Renal pelvis (tissue), 12 donors: ENCODE results near the gene PREB. TPM values are rescaled to one million over a fixed set of nuclear protein-coding genes. Genes with fewer than 3 reads are reported as not detected.
"Not testable (repeated sequence)": the region's sequence is repeated elsewhere in the genome, so short reads cannot be mapped to it uniquely, and the experiment has no call there.

Experiments
- DNase-seq: peaks from one replicate; pipeline ENCODE4 v3.0.0-alpha.2; 2013
- long read RNA-seq, 16 experiments: transcript quantifications; one replicate each; lab custom pipeline, GENCODE V29; 2026
- polyA plus RNA-seq, 3 donors: library from polyadenylated mRNA; unstranded; fragments of 120-200 nt; gene quantifications; one replicate each; pipeline ENCODE4 v1.2.1, GENCODE V29; 2013; ENCODE audit not compliant: insufficient read length in 3 of 3

The PREB gene
- 10 to 100 TPM; 49.2 to 59.0 (median 51.6) TPM for polyA plus RNA-seq
- long read RNA-seq, donor 1, transcript PREB-201 (9 exons, 2,166 nt) = major isoform, 11 of 12 reads
- long read RNA-seq, donor 1, partial matches to known transcripts = 0 of 12 reads
- long read RNA-seq, donor 1, other reads (novel, unspliced or antisense) = 0 of 12 reads
- long read RNA-seq, donor 2, transcript PREB-201 (9 exons, 2,166 nt) = major isoform, 30 of 37 reads
- long read RNA-seq, donor 2, partial matches to known transcripts = 5 of 37 reads
- long read RNA-seq, donor 2, other reads (novel, unspliced or antisense) = 0 of 37 reads
- long read RNA-seq, donor 3, transcript PREB-201 (9 exons, 2,166 nt) = major isoform, 8 of 9 reads
- long read RNA-seq, donor 3, partial matches to known transcripts = 0 of 9 reads
- long read RNA-seq, donor 3, other reads (novel, unspliced or antisense) = 0 of 9 reads
- long read RNA-seq, donor 4, transcript PREB-201 (9 exons, 2,166 nt) = major isoform, 13 of 20 reads
- long read RNA-seq, donor 4, partial matches to known transcripts = 7 of 20 reads
- long read RNA-seq, donor 4, other reads (novel, unspliced or antisense) = 0 of 20 reads
- long read RNA-seq, donor 5, transcript PREB-201 (9 exons, 2,166 nt) = major isoform, 7 of 7 reads
- long read RNA-seq, donor 5, partial matches to known transcripts = 0 of 7 reads
- long read RNA-seq, donor 5, other reads (novel, unspliced or antisense) = 0 of 7 reads
- long read RNA-seq, donor 6, transcript PREB-201 (9 exons, 2,166 nt) = major isoform, 10 of 10 reads
- long read RNA-seq, donor 6, partial matches to known transcripts = 0 of 10 reads
- long read RNA-seq, donor 6, other reads (novel, unspliced or antisense) = 0 of 10 reads
- long read RNA-seq, donor 7, transcript PREB-201 (9 exons, 2,166 nt) = major isoform, 12 of 33 reads
- long read RNA-seq, donor 7, partial matches to known transcripts = 20 of 33 reads
- long read RNA-seq, donor 7, other reads (novel, unspliced or antisense) = 0 of 33 reads
- long read RNA-seq, donor 8, partial matches to known transcripts = 0 of 3 reads
- long read RNA-seq, donor 8, other reads (novel, unspliced or antisense) = 0 of 3 reads
- long read RNA-seq, donor 9, transcript PREB-201 (9 exons, 2,166 nt) = major isoform, 16 of 16 reads
- long read RNA-seq, donor 9, partial matches to known transcripts = 0 of 16 reads
- long read RNA-seq, donor 9, other reads (novel, unspliced or antisense) = 0 of 16 reads
- long read RNA-seq, donor 10, transcript PREB-201 (9 exons, 2,166 nt) = major isoform, 8 of 19 reads
- long read RNA-seq, donor 10, partial matches to known transcripts = 10 of 19 reads
- long read RNA-seq, donor 10, other reads (novel, unspliced or antisense) = 0 of 19 reads
- long read RNA-seq, donor 11, partial matches to known transcripts = 5 of 9 reads
- long read RNA-seq, donor 11, other reads (novel, unspliced or antisense) = 0 of 9 reads
- long read RNA-seq, donor 12, transcript PREB-201 (9 exons, 2,166 nt) = major isoform, 23 of 32 reads
- long read RNA-seq, donor 12, partial matches to known transcripts = 7 of 32 reads
- long read RNA-seq, donor 12, other reads (novel, unspliced or antisense) = 0 of 32 reads
- long read RNA-seq, donor 13, transcript PREB-201 (9 exons, 2,166 nt) = major isoform, 6 of 7 reads
- long read RNA-seq, donor 13, partial matches to known transcripts = 0 of 7 reads
- long read RNA-seq, donor 13, other reads (novel, unspliced or antisense) = 0 of 7 reads
- long read RNA-seq, donor 14 = 0 reads
- long read RNA-seq, donor 15, transcript PREB-201 (9 exons, 2,166 nt) = major isoform, 22 of 30 reads
- long read RNA-seq, donor 15, partial matches to known transcripts = 7 of 30 reads
- long read RNA-seq, donor 15, other reads (novel, unspliced or antisense) = 0 of 30 reads
- long read RNA-seq, donor 16, transcript PREB-201 (9 exons, 2,166 nt) = major isoform, 14 of 15 reads
- long read RNA-seq, donor 16, partial matches to known transcripts = 0 of 15 reads
- long read RNA-seq, donor 16, other reads (novel, unspliced or antisense) = 0 of 15 reads

- peak; percentile 95 for DNase-seq
Measured at GRCh38 chr2:27133905-27134780, at the start of gene PREB. Gene PREB, minus strand, starts transcription at chr2:27134636. Its CDS starts 215 bp downstream, at chr2:27134421.

GRCh38 chr2:27184115-27184514 is 49.7 kb upstream of the PREB start:
- no peak for DNase-seq

GRCh38 chr2:27182346-27182745 is 47.9 kb upstream of the PREB start:
- DNase-seq = no peak

GRCh38 chr2:27179344-27180000 is 45.0 kb upstream of the PREB start:
- no peak for DNase-seq

GRCh38 chr2:27178469-27178868 is 44.0 kb upstream of the PREB start:
- DNase-seq = no peak

GRCh38 chr2:27177441-27178351 is 43.3 kb upstream of the PREB start:
- no peak for DNase-seq

GRCh38 chr2:27175781-27176180 is 41.3 kb upstream of the PREB start:
- not testable (repeated sequence) for DNase-seq

GRCh38 chr2:27175330-27175729 is 40.9 kb upstream of the PREB start:
- DNase-seq = no peak

- DNase-seq = no peak
Measured at GRCh38 chr2:27174638-27175037, 40.2 kb upstream of the PREB start.

GRCh38 chr2:27171351-27171848 is 37.0 kb upstream of the PREB start:
- no peak for DNase-seq

- no peak for DNase-seq
Measured at GRCh38 chr2:27170581-27171337, 36.3 kb upstream of the PREB start.

GRCh38 chr2:27164960-27165763 is 30.7 kb upstream of the PREB start:
- no peak for DNase-seq

GRCh38 chr2:27162151-27163121 is 28.0 kb upstream of the PREB start:
- no peak for DNase-seq

- no peak for DNase-seq
Measured at GRCh38 chr2:27160191-27160590, 25.8 kb upstream of the PREB start.
